Activated CD4-positive, alpha-beta memory T cell treated with anti-CD3 and anti-CD28 coated beads, Interleukin-2, amount 10 ng/mL, durations not matched to agents 7 days and 5 days (primary cell): ENCODE data around the gene ACADS. TPM values are rescaled to one million over a fixed set of nuclear protein-coding genes. Genes with fewer than 3 reads are reported as not detected.

ENCODE experiments used
- CTCF ChIA-PET: fragments of 350-600 bp; sonication (Branson Sonifier 250); formaldehyde crosslinking; loops from one replicate; lab custom pipeline; 2021; ENCODE audit warnings: antibody characterized with exemption, inconsistent platforms; lab: Charles Lee
- POLR2A ChIA-PET: fragments of 350-600 bp; sonication (Branson Sonifier 250); formaldehyde crosslinking; loops from one replicate; lab custom pipeline; 2021; ENCODE audit warnings: antibody characterized with exemption; lab: Charles Lee
- DNase-seq: peaks from one replicate; pipeline ENCODE4 v3.0.0-alpha.2; 2020
- H3K27ac Mint-ChIP-seq: one replicate; pipeline ENCODE4 v1.8.0; 2021; ENCODE audit warnings: mild to moderate bottlenecking, mixed read lengths
- H3K27me3 Mint-ChIP-seq: one replicate; pipeline ENCODE4 v1.8.0; 2021; ENCODE audit warnings: mixed read lengths
- H3K36me3 Mint-ChIP-seq: one replicate; pipeline ENCODE4 v1.8.0; 2021; ENCODE audit warnings: low read depth, mixed read lengths
- H3K4me1 Mint-ChIP-seq: one replicate; pipeline ENCODE4 v1.8.0; 2021; ENCODE audit warnings: mixed read lengths
- H3K4me3 Mint-ChIP-seq: one replicate; pipeline ENCODE4 v1.8.0; 2021; ENCODE audit warnings: mild to moderate bottlenecking, mixed read lengths
- H3K9me3 Mint-ChIP-seq: one replicate; pipeline ENCODE4 v1.8.0; 2021; ENCODE audit warnings: mixed read lengths
- total RNA-seq, 2 experiments: library from RNA; stranded (reverse); gene quantifications; one replicate each; pipeline ENCODE4 v1.2.3, GENCODE V29; 2021

The ACADS gene
- total RNA-seq, 2 experiments from 2014 or later, result 13.7 to 14.9 TPM

DNA sequence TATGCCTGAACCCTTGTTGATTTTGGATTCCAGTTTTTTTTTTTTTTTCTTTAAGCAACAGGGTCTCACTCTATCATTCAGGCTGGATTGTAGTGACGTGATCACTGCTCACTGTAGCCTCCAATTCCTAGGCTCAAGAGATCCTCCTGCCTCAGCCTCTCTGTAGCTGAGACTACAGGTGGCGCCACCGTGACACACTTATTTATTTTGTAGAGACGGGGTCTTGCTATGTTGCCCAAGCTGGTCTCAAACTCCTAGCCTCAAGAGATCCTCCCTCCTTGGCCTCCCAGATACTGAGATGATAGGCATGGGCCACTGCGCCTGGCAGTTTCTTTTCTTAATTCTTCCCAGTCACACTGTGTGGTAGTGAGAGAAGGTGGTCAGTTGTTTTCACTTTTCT, 25.2 kb downstream of the ACADS start:
- POLR2A ChIA-PET, result interaction anchor here (1.2 kb wide), 1 partner anchor 221 kb away, joined by 4 read pairs; no protein-coding TSS in a partner anchor
- peaks cover 5% of the 10 kb centered on the region for H3K27me3 Mint-ChIP-seq
- no peak for DNase-seq
- no peaks in the 10 kb centered on the region for H3K4me1 Mint-ChIP-seq
- peaks cover 8% of the 10 kb centered on the region for H3K9me3 Mint-ChIP-seq
- CTCF ChIA-PET, result interaction anchor here (0.7 to 2.9 kb wide), 3 partner anchors 221 to 694 kb away, joined by 3 to 9 read pairs (median 4); no protein-coding TSS in a partner anchor
- no peak overlapping the region for H3K4me3 Mint-ChIP-seq
- peaks cover 7% of the 10 kb centered on the region for H3K36me3 Mint-ChIP-seq
- no peak overlapping the region for H3K27ac Mint-ChIP-seq

DNA sequence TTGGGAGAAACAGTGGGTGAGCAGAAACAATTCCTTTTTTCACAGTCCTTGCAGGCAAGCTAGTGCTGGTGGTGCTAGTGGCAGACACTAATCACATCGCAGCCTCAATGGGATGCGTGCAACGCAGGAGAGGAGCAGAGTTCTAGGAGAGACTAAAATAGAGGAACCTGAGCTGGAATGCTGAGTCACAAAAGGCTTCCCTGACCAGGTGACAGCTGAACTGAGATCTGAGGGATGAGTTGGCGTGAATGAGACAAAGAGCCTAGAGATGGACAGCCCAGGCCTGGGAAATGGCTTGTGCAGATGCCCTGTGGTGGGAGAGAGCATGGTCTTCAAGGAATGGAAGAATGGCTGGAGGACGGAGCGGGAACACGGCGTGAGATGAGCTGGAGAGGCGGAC, 25.8 kb downstream of the ACADS start:
- Mint-ChIP-seq H3K4me1 (no peaks in the 10 kb centered on the region), H3K9me3 (peaks cover 8% of the 10 kb centered on the region), H3K36me3 (peaks cover 7% of the 10 kb centered on the region), H3K27me3 (peaks cover 5% of the 10 kb centered on the region), H3K4me3 (no peak overlapping the region), H3K27ac (no peak overlapping the region)
- DNase-seq, result no peak
- ChIA-PET CTCF (interaction anchor here (1.4 to 2.9 kb wide), 2 partner anchors 220 to 222 kb away, joined by 3 to 9 read pairs; no protein-coding TSS in a partner anchor), POLR2A (interaction anchor here (1.2 kb wide), 1 partner anchor 220 kb away, joined by 4 read pairs; no protein-coding TSS in a partner anchor)

DNA sequence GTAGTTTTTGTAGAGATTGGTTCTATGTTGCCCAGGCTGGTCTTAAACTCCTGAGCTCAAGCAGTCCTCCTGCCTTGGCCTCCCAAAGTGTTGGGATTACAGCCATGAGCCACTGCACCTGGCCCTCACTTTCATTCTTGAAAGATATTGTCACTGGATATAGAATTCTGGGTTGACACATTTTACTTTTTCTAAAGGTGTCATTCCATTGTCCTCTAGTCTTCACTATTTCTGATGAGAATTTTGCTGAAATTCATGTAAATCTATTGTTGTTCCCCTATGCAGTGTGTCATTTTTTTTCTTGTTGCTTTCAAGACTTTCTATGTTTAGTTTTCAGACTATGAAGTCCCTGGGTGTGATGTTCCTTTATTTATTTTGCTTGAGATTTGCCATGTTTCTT, 29.2 kb downstream of the ACADS start:
- Mint-ChIP-seq H3K27ac (no peak overlapping the region), H3K27me3 (peaks cover 5% of the 10 kb centered on the region), H3K4me1 (no peaks in the 10 kb centered on the region), H3K36me3 (peaks cover 7% of the 10 kb centered on the region), H3K9me3 (peaks cover 8% of the 10 kb centered on the region), H3K4me3 (no peak overlapping the region)
- CTCF ChIA-PET, result no interaction called here
- POLR2A ChIA-PET, result no interaction called here
- no peak for DNase-seq

DNA sequence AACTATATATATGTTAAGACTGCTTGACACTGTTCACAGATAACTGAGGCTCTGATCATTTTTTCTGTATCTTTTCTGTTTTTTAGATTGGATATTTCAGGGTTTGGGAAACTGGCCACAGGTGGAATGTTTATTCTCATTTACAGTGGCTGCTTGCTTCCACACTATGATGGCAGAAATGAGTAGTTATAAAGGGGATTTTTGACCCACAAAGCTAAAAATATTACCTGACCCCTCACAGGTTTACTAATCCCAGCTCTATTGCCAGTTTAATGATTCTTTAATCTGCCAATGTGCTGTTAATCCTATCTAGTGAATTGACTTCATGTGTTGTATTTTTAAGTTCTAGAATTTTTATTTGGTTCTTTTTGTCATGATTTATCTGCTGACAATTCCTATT, 29.6 kb downstream of the ACADS start:
- Mint-ChIP-seq H3K4me3 (no peak overlapping the region), H3K36me3 (peaks cover 7% of the 10 kb centered on the region), H3K27me3 (peaks cover 5% of the 10 kb centered on the region), H3K9me3 (peaks cover 8% of the 10 kb centered on the region), H3K4me1 (peaks cover 2% of the 10 kb centered on the region), H3K27ac (no peak overlapping the region)
- ChIA-PET CTCF (no interaction called here), POLR2A (no interaction called here)
- no peak for DNase-seq

DNA sequence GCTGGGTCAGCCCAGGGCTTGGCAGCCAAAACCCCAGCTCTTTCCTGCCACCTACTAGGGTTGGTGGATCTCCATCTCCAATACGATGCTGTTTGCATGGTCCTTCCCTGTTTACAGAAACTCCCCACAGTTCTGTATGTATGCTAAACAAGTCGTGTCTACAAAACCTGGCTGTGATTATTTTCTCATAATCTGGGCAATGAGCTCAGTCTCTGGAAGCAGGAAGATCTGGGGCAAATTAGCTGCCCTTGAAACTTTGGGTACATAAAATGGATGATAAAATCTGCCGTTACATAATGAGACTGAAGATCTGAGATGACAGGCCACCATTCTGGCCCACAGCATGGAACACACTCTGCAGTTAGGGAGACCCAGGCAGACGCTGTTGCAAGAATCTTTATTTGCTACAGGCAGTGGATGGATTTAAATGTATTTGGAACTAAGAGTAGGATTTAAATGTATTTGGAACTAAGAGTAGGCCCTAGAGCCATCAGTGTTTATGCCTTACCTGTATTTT, 31.7 kb downstream of the ACADS start:
- Mint-ChIP-seq H3K9me3 (peaks cover 8% of the 10 kb centered on the region), H3K27ac (no peak overlapping the region), H3K4me3 (no peak overlapping the region), H3K36me3 (peaks cover 20% of the 10 kb centered on the region), H3K4me1 (peaks cover 18% of the 10 kb centered on the region), H3K27me3 (peaks cover 3% of the 10 kb centered on the region)
- DNase-seq, result no peak
- POLR2A ChIA-PET, result interaction anchor here (0.8 kb wide), 1 partner anchor 129 kb away, joined by 3 read pairs; no protein-coding TSS in a partner anchor
- CTCF ChIA-PET, result interaction anchor here (0.6 kb wide), 1 partner anchor 122 kb away, joined by 3 read pairs; no protein-coding TSS in a partner anchor

DNA sequence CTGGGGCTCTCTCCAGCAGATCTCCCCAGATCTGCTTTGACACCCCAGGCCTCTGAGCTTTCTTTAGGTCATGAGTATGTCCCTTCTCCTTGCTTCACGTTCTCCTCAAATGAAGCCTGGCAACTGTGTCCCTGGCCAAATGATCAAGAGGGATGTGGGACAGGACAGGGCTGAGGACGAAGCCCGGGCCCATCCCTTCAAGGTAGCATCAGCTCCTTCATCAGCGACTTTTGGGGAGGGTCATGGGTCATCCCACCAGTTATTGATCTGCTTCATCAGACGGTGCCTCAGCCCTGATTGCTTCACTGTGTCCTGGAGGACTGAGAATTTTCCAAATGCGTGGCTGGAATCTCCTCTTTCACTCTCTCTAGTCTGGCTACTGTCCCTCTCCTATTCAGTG, 32.3 kb downstream of the ACADS start:
- peaks cover 20% of the 10 kb centered on the region for H3K36me3 Mint-ChIP-seq
- H3K4me3 Mint-ChIP-seq, result no peak overlapping the region
- H3K4me1 Mint-ChIP-seq, result peaks cover 18% of the 10 kb centered on the region
- no peak for DNase-seq
- peaks cover 8% of the 10 kb centered on the region for H3K9me3 Mint-ChIP-seq
- ChIA-PET CTCF (no interaction called here), POLR2A (interaction anchor here (0.8 kb wide), 1 partner anchor 128 kb away, joined by 3 read pairs; no protein-coding TSS in a partner anchor)
- peaks cover 3% of the 10 kb centered on the region for H3K27me3 Mint-ChIP-seq
- H3K27ac Mint-ChIP-seq, result no peak overlapping the region

DNA sequence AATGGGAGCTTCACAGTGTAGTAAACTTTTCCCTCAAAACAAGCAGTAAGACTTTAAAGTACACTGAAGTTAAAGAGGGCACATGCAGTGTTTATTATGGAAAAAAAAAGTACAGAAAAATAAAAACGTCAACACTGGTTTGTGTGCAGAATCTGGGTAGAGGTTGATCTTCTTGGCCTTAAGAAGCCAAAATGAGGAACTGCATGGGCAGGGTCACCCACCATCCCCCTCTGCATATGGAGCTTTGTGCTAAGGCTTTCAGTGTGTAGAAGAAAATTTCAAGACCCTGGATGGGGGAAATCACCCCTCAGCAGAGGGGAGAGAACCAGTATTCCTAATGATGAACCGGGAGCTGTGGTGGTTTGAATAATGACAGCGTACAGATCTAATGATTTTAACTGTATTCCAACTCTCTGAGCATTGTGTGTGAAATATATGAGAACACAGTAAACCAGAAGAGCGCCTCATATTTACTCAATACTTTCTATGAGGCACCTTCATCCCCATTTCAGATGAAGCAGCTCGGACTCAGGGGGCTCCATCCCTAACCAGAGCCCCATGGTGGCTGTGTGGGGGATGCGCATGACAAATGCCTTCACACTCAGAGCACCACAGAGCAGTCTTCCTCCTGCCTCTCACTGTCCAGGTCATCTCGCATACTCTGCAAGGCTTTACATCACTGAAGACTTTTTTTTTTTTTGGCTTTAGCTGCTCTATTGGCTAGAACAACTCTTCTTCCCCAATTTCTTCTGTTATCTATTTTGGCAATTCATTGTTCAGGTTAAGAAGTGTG, 33.4 kb downstream of the ACADS start:
- Mint-ChIP-seq H3K4me1 (peaks cover 18% of the 10 kb centered on the region), H3K36me3 (peaks cover 20% of the 10 kb centered on the region), H3K4me3 (no peak overlapping the region), H3K27me3 (peaks cover 2% of the 10 kb centered on the region), H3K9me3 (peaks cover 8% of the 10 kb centered on the region), H3K27ac (no peak overlapping the region)
- DNase-seq, result no peak
- CTCF ChIA-PET, result interaction anchor here (0.5 to 1.3 kb wide), 2 partner anchors 213 to 217 kb away, joined by 3 to 5 read pairs; no protein-coding TSS in a partner anchor
- POLR2A ChIA-PET, result interaction anchor here (1.1 kb wide), 1 partner anchor 213 kb away, joined by 3 read pairs; no protein-coding TSS in a partner anchor

DNA sequence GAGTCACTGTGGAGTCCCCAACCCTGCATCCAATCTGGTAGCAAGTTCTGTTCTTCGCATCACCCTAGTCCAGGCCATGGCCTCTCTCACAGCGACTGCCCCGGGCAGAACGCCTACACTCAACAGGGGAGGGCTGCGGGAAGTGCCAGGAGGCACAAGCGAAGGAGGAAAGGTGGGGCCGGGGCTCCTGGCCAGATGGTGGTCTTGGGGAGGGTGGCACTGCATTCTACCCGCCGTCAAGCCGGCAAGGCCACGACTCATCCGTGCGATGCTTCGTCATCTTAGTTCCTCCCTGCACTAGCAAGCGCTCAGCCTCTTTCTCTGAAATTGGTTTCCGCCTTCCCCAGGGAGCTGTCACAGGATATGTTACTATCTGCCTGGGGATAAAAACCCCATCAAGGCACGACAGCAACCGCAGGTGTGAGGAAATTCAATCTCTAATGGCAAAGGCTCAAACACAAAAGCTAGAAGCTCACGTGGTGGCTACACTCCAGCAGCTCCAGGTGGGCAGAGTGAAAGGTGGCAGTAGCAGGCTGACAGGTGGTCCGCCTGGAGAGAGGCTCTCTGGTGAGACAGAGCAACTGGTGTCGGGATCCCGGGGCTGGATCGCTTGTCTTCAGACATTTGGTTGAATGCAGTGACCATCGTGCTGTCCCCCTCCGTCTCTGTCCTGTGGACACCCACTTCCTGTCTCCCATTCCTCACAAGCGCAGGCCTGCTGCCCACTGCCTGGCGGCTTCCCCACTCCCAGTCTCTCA, 34.1 kb downstream of the ACADS start:
- H3K9me3 Mint-ChIP-seq, result peaks cover 7% of the 10 kb centered on the region
- H3K36me3 Mint-ChIP-seq, result peaks cover 26% of the 10 kb centered on the region
- peaks cover 2% of the 10 kb centered on the region for H3K27me3 Mint-ChIP-seq
- peaks cover 18% of the 10 kb centered on the region for H3K4me1 Mint-ChIP-seq
- CTCF ChIA-PET, result interaction anchor here (0.5 to 1.3 kb wide), 2 partner anchors 212 to 216 kb away, joined by 3 to 5 read pairs; no protein-coding TSS in a partner anchor
- POLR2A ChIA-PET, result no interaction called here
- no peak for DNase-seq
- H3K4me3 Mint-ChIP-seq, result no peak overlapping the region
- H3K27ac Mint-ChIP-seq, result peak overlapping the region; percentile 66

DNA sequence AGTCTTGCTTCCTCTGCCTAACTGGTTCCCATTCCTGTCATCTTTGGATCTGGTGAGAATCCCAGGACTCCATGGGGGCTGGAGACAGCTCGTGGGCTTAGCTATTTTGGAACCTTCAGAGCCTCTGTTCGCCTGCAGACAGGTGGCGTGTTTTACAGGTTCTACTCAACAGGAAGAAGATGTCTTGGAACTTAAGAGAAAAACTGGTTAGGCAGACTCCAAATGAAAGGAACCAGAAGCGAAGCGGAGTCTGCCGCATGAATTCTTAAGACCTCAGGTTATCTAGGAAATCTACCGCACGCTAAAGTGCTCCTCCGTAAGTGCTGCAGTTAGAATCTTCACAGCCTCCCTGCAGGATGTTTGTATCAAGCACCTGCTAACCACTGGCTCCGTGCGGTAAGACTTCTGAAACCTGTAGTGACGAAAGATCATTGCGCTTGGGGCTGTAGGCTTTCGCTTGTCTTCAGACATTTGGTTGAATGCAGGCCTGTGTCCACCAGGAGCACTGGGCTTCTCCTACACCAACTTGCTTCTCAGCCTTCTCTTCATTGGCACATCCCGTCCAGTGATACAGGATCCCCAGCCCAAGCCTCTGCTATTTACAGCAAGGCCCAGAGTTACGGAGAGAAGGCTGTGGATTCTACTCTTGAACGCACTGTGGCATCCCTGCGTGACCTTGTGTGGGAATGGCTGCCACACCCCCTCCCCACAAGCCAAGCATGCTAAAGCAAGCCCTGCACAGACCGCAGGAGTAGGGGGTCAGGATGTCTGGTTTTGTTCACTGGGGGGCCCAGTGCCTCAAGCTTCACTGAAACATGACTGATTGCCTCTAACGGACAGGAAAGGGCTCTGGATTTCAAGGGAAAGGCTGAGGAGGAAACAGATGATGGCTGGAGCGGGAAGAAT, 35.0 kb downstream of the ACADS start:
- peak; percentile 52 for DNase-seq
- H3K9me3 Mint-ChIP-seq, result no peaks in the 10 kb centered on the region
- POLR2A ChIA-PET, result no interaction called here
- no peak overlapping the region for H3K4me3 Mint-ChIP-seq
- H3K4me1 Mint-ChIP-seq, result peaks cover 18% of the 10 kb centered on the region
- CTCF ChIA-PET, result interaction anchor here (1.3 kb wide), 1 partner anchor 211 kb away, joined by 5 read pairs; no protein-coding TSS in a partner anchor
- H3K27me3 Mint-ChIP-seq, result no peaks in the 10 kb centered on the region
- H3K36me3 Mint-ChIP-seq, result peaks cover 21% of the 10 kb centered on the region
- H3K27ac Mint-ChIP-seq, result peak overlapping the region; percentile 66

DNA sequence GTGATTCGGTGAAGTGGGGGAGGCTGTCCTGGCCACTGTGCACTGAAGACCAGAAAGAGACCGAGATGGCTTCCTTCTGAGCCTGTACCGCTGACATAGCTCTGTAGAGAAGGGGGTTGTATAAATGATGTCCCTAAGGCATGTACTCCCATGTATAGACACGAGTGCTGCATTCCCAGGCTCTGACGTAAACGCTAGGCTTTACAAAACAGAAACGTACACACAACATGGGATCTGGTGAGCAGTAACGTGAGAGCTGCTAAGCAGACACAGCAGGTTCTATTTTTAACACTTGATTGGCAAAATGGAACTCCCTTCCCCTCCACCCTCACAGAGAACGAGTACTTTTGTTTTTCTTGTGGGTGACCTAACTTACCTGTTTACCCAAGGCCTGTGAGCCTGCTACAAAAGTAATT, 35.9 kb downstream of the ACADS start:
- H3K27me3 Mint-ChIP-seq, result no peaks in the 10 kb centered on the region
- no peaks in the 10 kb centered on the region for H3K9me3 Mint-ChIP-seq

DNA sequence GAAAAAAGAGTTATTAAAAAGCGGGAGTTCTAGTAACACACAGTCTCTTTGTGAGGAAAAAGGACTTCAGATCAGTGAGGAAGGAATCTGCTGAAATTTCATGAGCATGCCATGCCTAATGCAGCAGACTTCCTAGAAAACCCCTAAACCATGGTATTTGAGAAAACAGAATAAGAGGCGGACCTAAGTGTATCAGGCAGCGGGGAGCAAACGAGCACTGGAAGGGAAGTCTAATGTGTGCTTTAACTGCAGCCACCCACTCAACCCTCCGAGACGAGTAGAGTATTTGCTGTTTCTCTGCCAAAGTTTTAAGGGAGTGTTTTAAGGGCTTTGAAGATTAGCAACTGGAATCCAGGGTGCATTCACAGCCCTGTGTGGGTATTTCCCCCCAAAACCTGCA, 36.5 kb downstream of the ACADS start:
- H3K27me3 Mint-ChIP-seq, result no peaks in the 10 kb centered on the region
- H3K9me3 Mint-ChIP-seq, result no peaks in the 10 kb centered on the region
- CTCF ChIA-PET, result no interaction called here
- H3K4me1 Mint-ChIP-seq, result peaks cover 18% of the 10 kb centered on the region
- POLR2A ChIA-PET, result no interaction called here
- no peak overlapping the region for H3K4me3 Mint-ChIP-seq
- peak overlapping the region; percentile 4 for H3K27ac Mint-ChIP-seq
- H3K36me3 Mint-ChIP-seq, result peaks cover 31% of the 10 kb centered on the region
- no peak for DNase-seq

More for the DNA sequence above, 35.9 kb downstream of the ACADS start:
- peaks cover 27% of the 10 kb centered on the region for H3K36me3 Mint-ChIP-seq
- no peak for DNase-seq
- H3K27ac Mint-ChIP-seq, result no peak overlapping the region
- POLR2A ChIA-PET, result no interaction called here
- CTCF ChIA-PET, result no interaction called here
- peaks cover 18% of the 10 kb centered on the region for H3K4me1 Mint-ChIP-seq
- H3K4me3 Mint-ChIP-seq, result no peak overlapping the region

DNA sequence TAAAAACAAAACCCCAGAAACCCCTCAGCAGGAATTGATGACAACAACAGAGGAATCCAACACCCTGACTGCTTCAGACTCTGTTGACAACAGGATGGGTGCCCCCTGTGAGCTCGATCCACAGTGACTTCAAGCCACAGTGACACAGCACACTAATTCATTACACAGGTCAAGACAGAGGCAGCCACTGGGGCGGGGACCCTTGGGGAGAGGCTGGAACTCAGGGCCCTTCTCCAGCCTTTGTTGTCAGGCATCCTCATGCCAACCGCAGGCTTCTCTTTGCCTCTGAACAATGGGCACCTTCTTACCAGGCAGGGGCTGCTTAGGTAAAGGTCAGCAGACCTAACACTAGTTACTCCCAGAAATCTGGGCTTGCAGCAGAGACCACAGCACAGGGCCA, 37.6 kb downstream of the ACADS start:
- POLR2A ChIA-PET, result no interaction called here
- Mint-ChIP-seq H3K4me1 (peaks cover 18% of the 10 kb centered on the region), H3K27me3 (no peaks in the 10 kb centered on the region), H3K36me3 (peaks cover 31% of the 10 kb centered on the region), H3K4me3 (no peak overlapping the region), H3K9me3 (no peaks in the 10 kb centered on the region), H3K27ac (no peak overlapping the region)
- DNase-seq, result no peak
- CTCF ChIA-PET, result no interaction called here
